HepG2 (cell line): Measurements from ENCODE around the gene TNFSF10. TPM values are rescaled to one million over a fixed set of nuclear protein-coding genes. Genes with fewer than 3 reads are reported as not detected.

Source experiments
- ARID2 ChIP-seq: sonication (generic); formaldehyde crosslinking; IDR thresholded peaks from 2 replicates; pipeline ENCODE4 v1.8.1; 2022; ENCODE audit warnings: mild to moderate bottlenecking, missing genetic modification reagents, borderline replicate concordance
- ATF1 ChIP-seq: IDR thresholded peaks from 2 replicates; pipeline ENCODE4 v1.6.1; 2016; ENCODE audit warnings: mild to moderate bottlenecking, control low read depth
- CHD2 ChIP-seq: IDR thresholded peaks from 2 replicates; pipeline ENCODE4 v1.6.1; 2011; ENCODE audit warnings: low read depth, low read length, improper control_type of control experiment
- FLYWCH1 ChIP-seq: sonication (generic); formaldehyde crosslinking; IDR thresholded peaks from 2 replicates; pipeline ENCODE4 v1.8.1; 2023; ENCODE audit warnings: mild to moderate bottlenecking, missing genetic modification reagents
- GABPA ChIP-seq, 2 experiments: IDR thresholded peaks; 2 replicates each; pipeline ENCODE4 v1.6.1; 2011 to 2016; ENCODE audit warnings: low read depth in 2 of 2, low read length in 1 of 2, missing biosample characterization in 1 of 2, missing genetic modification characterization in 1 of 2
- KDM1A ChIP-seq: IDR thresholded peaks from 2 replicates; pipeline ENCODE4 v1.6.1; 2016; ENCODE audit warnings: missing compliant biosample characterization
- KDM2A ChIP-seq: sonication (generic); formaldehyde crosslinking; IDR thresholded peaks from 2 replicates; pipeline ENCODE4 v1.4.0; 2020; ENCODE audit warnings: low read depth, missing genetic modification reagents, borderline replicate concordance
- KMT2A ChIP-seq: sonication (generic); formaldehyde crosslinking; IDR thresholded peaks from 2 replicates; pipeline ENCODE4 v1.4.0; 2020; ENCODE audit warnings: missing genetic modification reagents
- MTA1 ChIP-seq: sonication (generic); formaldehyde crosslinking; IDR thresholded peaks from 2 replicates; pipeline ENCODE4 v1.4.0; 2020; ENCODE audit warnings: missing genetic modification reagents, mild to moderate bottlenecking, borderline replicate concordance
- NFKBIZ ChIP-seq: IDR thresholded peaks from 2 replicates; pipeline ENCODE4 v1.6.1; 2018; ENCODE audit warnings: missing genetic modification reagents, missing compliant biosample characterization
- NR2F6 ChIP-seq, 2 experiments: IDR thresholded peaks; 2 replicates each; pipeline ENCODE4 v1.6.1; 2016; ENCODE audit warnings: antibody characterized with exemption in 1 of 2, mild to moderate bottlenecking in 1 of 2
- RBAK ChIP-seq: sonication (generic); formaldehyde crosslinking; IDR thresholded peaks from 2 replicates; pipeline ENCODE4 v1.5.1; 2020; ENCODE audit warnings: mild to moderate bottlenecking, missing genetic modification reagents
- SNAI1 ChIP-seq: sonication (generic); formaldehyde crosslinking; IDR thresholded peaks from 2 replicates; pipeline ENCODE4 v1.5.0; 2020; ENCODE audit warnings: mild to moderate bottlenecking, missing genetic modification reagents, borderline replicate concordance
- SRSF4 ChIP-seq: fragments of 200-400 bp; formaldehyde crosslinking; IDR thresholded peaks from one replicate; pipeline ENCODE4 v1.6.1; 2018; ENCODE audit warnings: mild to moderate bottlenecking, low read depth, low read length, moderate library complexity; ENCODE audit not compliant: poor library complexity, severe bottlenecking
- SUZ12 ChIP-seq: fragments of 150-350 bp; IDR thresholded peaks from 2 replicates; pipeline ENCODE4 v1.6.1; 2014; ENCODE audit warnings: low read depth, low read length
- ZNF251 ChIP-seq: sonication (generic); formaldehyde crosslinking; IDR thresholded peaks from 2 replicates; pipeline ENCODE4 v1.9.0; 2021; ENCODE audit warnings: mild to moderate bottlenecking, missing genetic modification reagents
- ZNF263 ChIP-seq: sonication (generic); formaldehyde crosslinking; IDR thresholded peaks from 2 replicates; pipeline ENCODE4 v1.4.0; 2020; ENCODE audit warnings: missing genetic modification reagents
- ZNF3 ChIP-seq: IDR thresholded peaks from 2 replicates; pipeline ENCODE4 v1.7.0; 2017; ENCODE audit warnings: inconsistent platforms
- ZNF432 ChIP-seq: sonication (generic); formaldehyde crosslinking; IDR thresholded peaks from 2 replicates; pipeline ENCODE4 v1.5.0; 2020; ENCODE audit warnings: missing genetic modification reagents, mild to moderate bottlenecking, borderline replicate concordance
- ZNF549 ChIP-seq: sonication (generic); formaldehyde crosslinking; IDR thresholded peaks from 2 replicates; pipeline ENCODE4 v1.5.0; 2020; ENCODE audit warnings: missing genetic modification reagents
- ZNF550 ChIP-seq: sonication (generic); formaldehyde crosslinking; IDR thresholded peaks from 2 replicates; pipeline ENCODE4 v1.4.0; 2020; ENCODE audit warnings: mild to moderate bottlenecking, missing genetic modification reagents, borderline replicate concordance
- ZNF850 ChIP-seq: sonication (generic); formaldehyde crosslinking; conservative IDR thresholded peaks from 2 replicates; pipeline ENCODE4 v1.9.0; 2021; ENCODE audit warnings: mild to moderate bottlenecking, missing genetic modification reagents
- ZZZ3 ChIP-seq: sonication (generic); formaldehyde crosslinking; IDR thresholded peaks from 2 replicates; pipeline ENCODE4 v1.4.0; 2020; ENCODE audit warnings: missing genetic modification reagents, mild to moderate bottlenecking, borderline replicate concordance
- polyA plus RNA-seq, 8 experiments: library from polyadenylated mRNA; depleted of rRNA in 3 of 8; stranded (reverse) in 7 of 8; unstranded in 1 of 8; fragments of >200 nt; fragmentation: Illumina TruSeq in 4 of 8; extraction: Trizol in 4 of 8; gene quantifications; 2 replicates each; pipeline versions ENCODE4 v1.2.1 to v1.2.3, GENCODE V29; 2011 to 2016; ENCODE audit warnings: low read depth in 4 of 8, missing spikeins in 1 of 8, mixed read lengths in 1 of 8; ENCODE audit not compliant: insufficient read depth in 1 of 8
- total RNA-seq, 5 experiments: library from RNA; depleted of rRNA; stranded (reverse); fragments of >200 nt; fragmentation: Illumina TruSeq; extraction: Trizol; gene quantifications; 2 replicates each; pipeline ENCODE4 v1.2.3, GENCODE V29; 2016; ENCODE audit warnings: low read depth in 1 of 5
- TF ChIP-seq, protein P1 (sequence below): sonication (generic); formaldehyde crosslinking; IDR thresholded peaks from 2 replicates; pipeline ENCODE4 v1.5.0; 2020; ENCODE audit warnings: mild to moderate bottlenecking, missing genetic modification reagents, borderline replicate concordance
- TF ChIP-seq, protein P2 (sequence below): sonication (generic); formaldehyde crosslinking; IDR thresholded peaks from 2 replicates; pipeline ENCODE4 v1.8.0; 2023; ENCODE audit warnings: mild to moderate bottlenecking, missing genetic modification reagents

Gene TNFSF10
- total and polyA plus RNA-seq, 2 of the 13 experiments (the other 11 are each of a cell fraction or from before 2014, with no cell fraction given): 8.4 to 9.9 TPM

DNA sequence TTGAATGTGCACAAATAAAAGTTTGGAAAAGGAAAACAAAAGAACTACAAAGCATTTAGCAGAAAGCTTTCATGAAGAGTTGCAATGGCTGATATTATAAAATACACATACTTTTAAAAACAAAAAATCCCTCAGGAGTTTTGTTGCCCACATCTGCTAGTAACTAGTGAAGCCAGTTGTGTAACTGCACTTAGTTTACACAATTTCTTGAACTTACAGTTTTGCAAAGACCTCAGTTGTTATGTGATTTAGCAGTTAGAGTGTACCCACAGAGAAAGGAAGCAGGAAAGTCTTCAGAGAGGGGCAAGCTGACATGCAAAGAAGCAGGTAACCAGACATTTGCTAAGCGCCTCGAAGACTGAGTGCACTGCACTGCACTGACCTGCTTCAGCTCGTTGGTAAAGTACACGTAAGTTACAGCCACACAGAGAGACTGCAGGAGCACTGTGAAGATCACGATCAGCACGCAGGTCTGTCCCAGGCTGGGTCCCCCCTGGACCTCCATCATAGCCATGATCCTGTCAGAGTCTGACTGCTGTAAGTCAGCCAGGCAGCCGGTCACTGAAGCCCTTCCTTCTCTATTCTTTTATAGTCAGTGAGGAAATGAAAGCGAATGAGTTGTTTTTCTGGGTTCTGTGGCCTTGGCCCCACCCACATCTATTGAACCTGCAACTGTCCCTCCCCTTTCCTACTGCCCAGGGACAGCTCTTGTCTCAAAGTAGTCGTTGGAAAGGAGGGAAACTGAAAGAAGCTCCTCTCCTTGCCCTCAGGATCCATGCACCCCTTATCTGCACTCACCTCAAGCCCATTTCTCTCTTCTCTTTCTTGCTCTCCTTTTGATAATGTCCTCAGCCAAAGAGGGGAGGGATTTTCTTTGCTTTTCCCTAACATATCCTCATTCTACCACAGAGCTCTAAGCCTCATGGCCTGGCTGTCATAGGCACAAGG lies at the start of gene TNFSF10 (continued):
- TF ChIP-seq NFKBIZ (CRISPR knock-in tag) (no peak), RBAK (CRISPR knock-in tag) (no peak), FLYWCH1 (CRISPR knock-in tag) (no peak), ZNF432 (CRISPR knock-in tag) (no peak), ZNF251 (CRISPR knock-in tag) (no peak), KDM2A (0 out of 2 replicates have a peak, but pooled peaks have one; percentile 31), ATF1 (CRISPR knock-in tag) (no peak), ZNF550 (no peak), SUZ12 (no peak), CHD2 (no peak), ZNF263 (CRISPR knock-in tag) (0 out of 2 replicates have a peak, but pooled peaks have one; percentile 21), ZZZ3 (CRISPR knock-in tag) (0 out of 2 replicates have a peak, but pooled peaks have one; percentile 64), ARID2 (0 out of 2 replicates have a peak, but pooled peaks have one; percentile 48), ZNF850 (no peak), SNAI1 (no peak), KMT2A (CRISPR knock-in tag) (peak; percentile 68), MTA1 (CRISPR knock-in tag) (peak; percentile 33; the same call in 1 of the 2 replicates), SRSF4 (no peak), NR2F6 (IDR thresholded peaks at IDR 0.05) (no peak), NR2F6 (CRISPR knock-in tag; IDR thresholded peaks at IDR 0.05) (no peak), KDM1A (CRISPR knock-in tag) (no peak), ZNF3 (CRISPR knock-in tag) (no peak), GABPA (IDR thresholded peaks at IDR 0.05; ENCODE audit: low read depth, low read length) (no peak), GABPA (CRISPR knock-in tag; IDR thresholded peaks at IDR 0.05; ENCODE audit: low read depth) (no peak), ZNF549 (CRISPR knock-in tag) (no peak)
- TF ChIP-seq, protein P1, sequence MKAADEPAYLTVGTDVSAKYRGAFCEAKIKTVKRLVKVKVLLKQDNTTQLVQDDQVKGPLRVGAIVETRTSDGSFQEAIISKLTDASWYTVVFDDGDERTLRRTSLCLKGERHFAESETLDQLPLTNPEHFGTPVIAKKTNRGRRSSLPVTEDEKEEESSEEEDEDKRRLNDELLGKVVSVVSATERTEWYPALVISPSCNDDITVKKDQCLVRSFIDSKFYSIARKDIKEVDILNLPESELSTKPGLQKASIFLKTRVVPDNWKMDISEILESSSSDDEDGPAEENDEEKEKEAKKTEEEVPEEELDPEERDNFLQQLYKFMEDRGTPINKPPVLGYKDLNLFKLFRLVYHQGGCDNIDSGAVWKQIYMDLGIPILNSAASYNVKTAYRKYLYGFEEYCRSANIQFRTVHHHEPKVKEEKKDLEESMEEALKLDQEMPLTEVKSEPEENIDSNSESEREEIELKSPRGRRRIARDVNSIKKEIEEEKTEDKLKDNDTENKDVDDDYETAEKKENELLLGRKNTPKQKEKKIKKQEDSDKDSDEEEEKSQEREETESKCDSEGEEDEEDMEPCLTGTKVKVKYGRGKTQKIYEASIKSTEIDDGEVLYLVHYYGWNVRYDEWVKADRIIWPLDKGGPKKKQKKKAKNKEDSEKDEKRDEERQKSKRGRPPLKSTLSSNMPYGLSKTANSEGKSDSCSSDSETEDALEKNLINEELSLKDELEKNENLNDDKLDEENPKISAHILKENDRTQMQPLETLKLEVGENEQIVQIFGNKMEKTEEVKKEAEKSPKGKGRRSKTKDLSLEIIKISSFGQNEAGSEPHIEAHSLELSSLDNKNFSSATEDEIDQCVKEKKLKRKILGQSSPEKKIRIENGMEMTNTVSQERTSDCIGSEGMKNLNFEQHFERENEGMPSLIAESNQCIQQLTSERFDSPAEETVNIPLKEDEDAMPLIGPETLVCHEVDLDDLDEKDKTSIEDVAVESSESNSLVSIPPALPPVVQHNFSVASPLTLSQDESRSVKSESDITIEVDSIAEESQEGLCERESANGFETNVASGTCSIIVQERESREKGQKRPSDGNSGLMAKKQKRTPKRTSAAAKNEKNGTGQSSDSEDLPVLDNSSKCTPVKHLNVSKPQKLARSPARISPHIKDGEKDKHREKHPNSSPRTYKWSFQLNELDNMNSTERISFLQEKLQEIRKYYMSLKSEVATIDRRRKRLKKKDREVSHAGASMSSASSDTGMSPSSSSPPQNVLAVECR (CRISPR knock-in tag): peak; percentile 48; the same call in 1 of the 2 replicates
- TF ChIP-seq, protein P2, sequence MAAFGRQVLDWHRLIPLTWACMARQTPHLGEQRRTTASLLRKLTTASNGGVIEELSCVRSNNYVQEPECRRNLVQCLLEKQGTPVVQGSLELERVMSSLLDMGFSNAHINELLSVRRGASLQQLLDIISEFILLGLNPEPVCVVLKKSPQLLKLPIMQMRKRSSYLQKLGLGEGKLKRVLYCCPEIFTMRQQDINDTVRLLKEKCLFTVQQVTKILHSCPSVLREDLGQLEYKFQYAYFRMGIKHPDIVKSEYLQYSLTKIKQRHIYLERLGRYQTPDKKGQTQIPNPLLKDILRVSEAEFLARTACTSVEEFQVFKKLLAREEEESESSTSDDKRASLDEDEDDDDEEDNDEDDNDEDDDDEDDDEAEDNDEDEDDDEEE (CRISPR knock-in tag): no peak
